Keratinocyte (primary cell): ENCODE data around the gene ACOXL.
"Not testable (repeated sequence)": the region's sequence is repeated elsewhere in the genome, so short reads cannot be mapped to it uniquely, and the experiment has no call there.

Source experiments
- EZH2 ChIP-seq: IDR thresholded peaks from one replicate; pipeline ENCODE4 v1.6.1; 2012; ENCODE audit warnings: inconsistent platforms, mild to moderate bottlenecking, low read length, moderate library complexity
- TF ChIP-seq, protein P1 (sequence below), 3 experiments: IDR thresholded peaks in 1 of 3; conservative IDR thresholded peaks in 1 of 3; optimal IDR thresholded peaks in 1 of 3; 2 replicates in 2 of 3; 3 replicates in 1 of 3; pipeline versions ENCODE3 to v1.5.1; 2011; ENCODE audit warnings: low read length in 3 of 3, mild to moderate bottlenecking in 3 of 3, moderate library complexity in 2 of 3, control low read depth in 1 of 3, inconsistent platforms in 1 of 3; ENCODE audit not compliant: insufficient read depth in 2 of 3; ENCODE audit errors: extremely low read depth in 1 of 3

DNA sequence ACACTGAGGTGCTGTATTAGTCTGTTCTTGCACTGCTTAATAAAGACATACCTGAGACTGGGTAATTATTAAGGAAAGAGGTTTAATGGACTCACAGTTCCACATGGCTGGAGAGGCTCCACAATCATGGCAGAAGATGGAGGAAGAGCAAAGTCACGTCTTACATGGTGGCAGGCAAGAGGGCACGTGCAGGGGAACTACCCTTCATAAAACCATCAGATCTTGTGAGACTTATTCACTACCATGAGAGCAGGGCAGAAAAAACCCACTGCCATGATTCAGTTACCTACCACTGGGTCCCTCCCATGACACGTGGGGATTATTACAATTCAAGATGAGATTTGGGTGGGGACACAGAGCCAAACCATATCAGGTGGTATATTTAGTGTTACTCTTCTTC is 229.3 kb downstream of the ACOXL start:
- TF ChIP-seq, protein P1, sequence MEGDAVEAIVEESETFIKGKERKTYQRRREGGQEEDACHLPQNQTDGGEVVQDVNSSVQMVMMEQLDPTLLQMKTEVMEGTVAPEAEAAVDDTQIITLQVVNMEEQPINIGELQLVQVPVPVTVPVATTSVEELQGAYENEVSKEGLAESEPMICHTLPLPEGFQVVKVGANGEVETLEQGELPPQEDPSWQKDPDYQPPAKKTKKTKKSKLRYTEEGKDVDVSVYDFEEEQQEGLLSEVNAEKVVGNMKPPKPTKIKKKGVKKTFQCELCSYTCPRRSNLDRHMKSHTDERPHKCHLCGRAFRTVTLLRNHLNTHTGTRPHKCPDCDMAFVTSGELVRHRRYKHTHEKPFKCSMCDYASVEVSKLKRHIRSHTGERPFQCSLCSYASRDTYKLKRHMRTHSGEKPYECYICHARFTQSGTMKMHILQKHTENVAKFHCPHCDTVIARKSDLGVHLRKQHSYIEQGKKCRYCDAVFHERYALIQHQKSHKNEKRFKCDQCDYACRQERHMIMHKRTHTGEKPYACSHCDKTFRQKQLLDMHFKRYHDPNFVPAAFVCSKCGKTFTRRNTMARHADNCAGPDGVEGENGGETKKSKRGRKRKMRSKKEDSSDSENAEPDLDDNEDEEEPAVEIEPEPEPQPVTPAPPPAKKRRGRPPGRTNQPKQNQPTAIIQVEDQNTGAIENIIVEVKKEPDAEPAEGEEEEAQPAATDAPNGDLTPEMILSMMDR (optimal IDR thresholded peaks at IDR 0.05 in 1 of 3, IDR thresholded peaks at IDR 0.05 in 1 of 3, conservative IDR thresholded peaks at IDR 0.05 in 1 of 3; ENCODE audit: extremely low read depth in 1 of 3, insufficient read depth in 2 of 3, low read length in 3 of 3): not testable (repeated sequence)
- TF ChIP-seq EZH2: not testable (repeated sequence)
